H1 (cell line): ENCODE measurements around the gene ZBP1. TPM values are rescaled to one million over a fixed set of nuclear protein-coding genes. Genes with fewer than 3 reads are reported as not detected.

Experiments used
- CTCF ChIA-PET: fragments of 300-600 bp; sonication (Branson Sonifier 250); formaldehyde crosslinking; loops from one replicate; lab custom pipeline; 2021; ENCODE audit not compliant: partially characterized antibody; lab: Charles Lee
- POLR2A ChIA-PET: fragments of 300-600 bp; sonication (Branson Sonifier 250); formaldehyde crosslinking; loops from one replicate; lab custom pipeline; 2021; ENCODE audit warnings: inconsistent platforms; ENCODE audit not compliant: partially characterized antibody; lab: Charles Lee
- DNase-seq, 2 experiments: peaks; one replicate each; pipeline versions ENCODE4 v3.0.0 to v3.0.0-alpha.2; 2010 to 2022; ENCODE audit warnings: low spot score in 2 of 2, low read depth in 1 of 2, mixed read lengths in 1 of 2
- FAIRE-seq: peaks from 2 replicates; lab custom pipeline; 2011; peaks lifted over from hg19 to GRCh38; lab: Jason Lieb, UNC
- H2AFZ ChIP-seq: 2 replicates; pipeline ENCODE4 v1.8.1; 2012; ENCODE audit warnings: low read length, inconsistent platforms
- H2AK5ac ChIP-seq: 2 replicates; pipeline ENCODE4 v1.6.1; 2013; ENCODE audit warnings: low read depth, low read length
- H2BK120ac ChIP-seq: replicated peaks from 2 replicates; pipeline ENCODE3; 2013; ENCODE audit warnings: low read depth, low read length, inconsistent platforms
- H2BK12ac ChIP-seq: 2 replicates; pipeline ENCODE4 v1.6.1; 2013; ENCODE audit warnings: low read depth, low read length
- H2BK15ac ChIP-seq: 2 replicates; pipeline ENCODE4 v1.6.1; 2013; ENCODE audit warnings: low read length
- H2BK20ac ChIP-seq: 2 replicates; pipeline ENCODE4 v1.6.1; 2013; ENCODE audit warnings: low read length
- H2BK5ac ChIP-seq: 2 replicates; pipeline ENCODE4 v1.6.1; 2013; ENCODE audit warnings: low read depth, low read length
- H3K14ac ChIP-seq: 2 replicates; pipeline ENCODE4 v1.6.1; 2013; ENCODE audit warnings: inconsistent platforms; ENCODE audit not compliant: insufficient read length
- H3K18ac ChIP-seq: 2 replicates; pipeline ENCODE4 v1.6.1; 2013; ENCODE audit warnings: low read length; ENCODE audit errors: extremely low read depth
- H3K23ac ChIP-seq: 2 replicates; pipeline ENCODE4 v1.6.1; 2013; ENCODE audit warnings: inconsistent platforms; ENCODE audit not compliant: insufficient read length
- H3K23me2 ChIP-seq: 2 replicates; pipeline ENCODE4 v1.6.1; 2013; ENCODE audit warnings: low read depth, low read length
- H3K27ac ChIP-seq: 2 replicates; pipeline ENCODE4 v1.6.1; 2011; ENCODE audit warnings: low read depth, low read length, inconsistent platforms
- H3K27me3 ChIP-seq, 4 experiments: replicated peaks in 1 of 4; 1 replicate in 1 of 4; 2 replicates in 3 of 4; pipeline versions ENCODE4 v1.6.1 to v1.8.1; 2011 to 2013; ENCODE audit warnings: low read length in 3 of 4, mild to moderate bottlenecking in 3 of 4, inconsistent platforms in 2 of 4, mixed read lengths in 2 of 4, moderate library complexity in 1 of 4; ENCODE audit not compliant: control insufficient read depth in 3 of 4, insufficient read depth in 3 of 4; ENCODE audit errors: extremely low read depth in 1 of 4
- H3K36me3 ChIP-seq, 4 experiments: 2 replicates each; pipeline versions ENCODE4 v1.6.1 to v1.8.1; 2011 to 2013; ENCODE audit warnings: mild to moderate bottlenecking in 4 of 4, low read length in 3 of 4, moderate library complexity in 2 of 4, control low read depth in 1 of 4, inconsistent platforms in 1 of 4; ENCODE audit not compliant: insufficient read depth in 4 of 4, control insufficient read depth in 2 of 4
- H3K4ac ChIP-seq: replicated peaks from 2 replicates; pipeline ENCODE3; 2013; ENCODE audit warnings: low read length, low read depth, mixed read lengths, inconsistent platforms; ENCODE audit not compliant: insufficient read length
- H3K4me1 ChIP-seq, 4 experiments: replicated peaks in 1 of 4; 1 replicate in 1 of 4; 2 replicates in 3 of 4; pipeline versions ENCODE4 v1.6.1 to v1.8.1; 2011 to 2013; ENCODE audit warnings: low read length in 3 of 4, inconsistent platforms in 2 of 4, mixed read lengths in 1 of 4; ENCODE audit not compliant: insufficient read depth in 4 of 4, control insufficient read depth in 3 of 4
- H3K4me2 ChIP-seq, 2 experiments: 2 replicates each; pipeline versions ENCODE4 v1.6.1 to v1.8.1; 2011 to 2013; ENCODE audit warnings: low read depth in 2 of 2, low read length in 2 of 2, control low read depth in 1 of 2, inconsistent platforms in 1 of 2, mild to moderate bottlenecking in 1 of 2; ENCODE audit not compliant: insufficient read depth in 1 of 2
- H3K4me3 ChIP-seq, 4 experiments: fragments of 200-600, 300-600 bp in 1 of 4; sonication (generic), shearing (Covaris generic), sonication (Bioruptor Twin) in 1 of 4; 2 replicates each; pipeline versions ENCODE4 v1.5.1 to v1.8.1; 2011 to 2016; ENCODE audit warnings: low read length in 4 of 4, low read depth in 3 of 4, control low read depth in 2 of 4, inconsistent platforms in 2 of 4, mild to moderate bottlenecking in 2 of 4, mixed read lengths in 1 of 4, moderate library complexity in 1 of 4; ENCODE audit not compliant: insufficient read depth in 2 of 4; ENCODE audit errors: extremely low read depth in 1 of 4
- H3K56ac ChIP-seq: replicated peaks from 2 replicates; pipeline ENCODE3; 2013; ENCODE audit warnings: low read depth, mild to moderate bottlenecking, mixed read lengths, low read length, inconsistent platforms; ENCODE audit not compliant: insufficient read length
- H3K79me1 ChIP-seq: 2 replicates; pipeline ENCODE4 v1.6.1; 2013; ENCODE audit warnings: low read depth, low read length, control low read depth
- H3K79me2 ChIP-seq, 2 experiments: 2 replicates each; pipeline versions ENCODE4 v1.6.1 to v1.8.1; 2012 to 2013; ENCODE audit warnings: low read length in 2 of 2, mild to moderate bottlenecking in 2 of 2, inconsistent platforms in 1 of 2; ENCODE audit not compliant: insufficient read depth in 2 of 2, control insufficient read depth in 1 of 2
- H3K9ac ChIP-seq, 4 experiments: replicated peaks in 1 of 4; 1 replicate in 1 of 4; 2 replicates in 3 of 4; pipeline versions ENCODE4 v1.6.1 to v1.8.1; 2011 to 2013; ENCODE audit warnings: low read depth in 3 of 4, low read length in 3 of 4, control low read depth in 2 of 4, mild to moderate bottlenecking in 2 of 4, moderate library complexity in 2 of 4, inconsistent platforms in 1 of 4; ENCODE audit errors: extremely low read depth in 1 of 4
- H3K9me3 ChIP-seq, 2 experiments: 2 replicates each; pipeline versions ENCODE4 v1.6.1 to v1.8.1; 2012 to 2013; ENCODE audit warnings: mild to moderate bottlenecking in 2 of 2, moderate library complexity in 2 of 2, control low read depth in 1 of 2, inconsistent platforms in 1 of 2, low read depth in 1 of 2, low read length in 1 of 2, mixed read lengths in 1 of 2; ENCODE audit not compliant: insufficient read depth in 2 of 2
- H4K20me1 ChIP-seq, 2 experiments: replicated peaks in 1 of 2; 2 replicates each; pipeline versions ENCODE3 to v1.8.1; 2011 to 2013; ENCODE audit warnings: inconsistent platforms in 2 of 2, low read length in 2 of 2, mild to moderate bottlenecking in 1 of 2; ENCODE audit not compliant: insufficient read depth in 2 of 2, control insufficient read depth in 1 of 2
- H4K5ac ChIP-seq: 2 replicates; pipeline ENCODE4 v1.6.1; 2013; ENCODE audit warnings: low read length, low read depth, mixed read lengths, inconsistent platforms; ENCODE audit not compliant: insufficient read length
- H4K8ac ChIP-seq: 2 replicates; pipeline ENCODE4 v1.8.0; 2013; ENCODE audit warnings: mild to moderate bottlenecking, moderate library complexity, low read length, inconsistent platforms; ENCODE audit not compliant: insufficient read depth; ENCODE audit errors: extremely low read depth
- H4K91ac ChIP-seq: replicated peaks from 2 replicates; pipeline ENCODE3; 2013; ENCODE audit warnings: low read length, mixed read lengths, inconsistent platforms; ENCODE audit not compliant: insufficient read length
- FOSL1 ChIP-seq: IDR thresholded peaks from 2 replicates; pipeline ENCODE4 v1.6.1; 2011; ENCODE audit warnings: mild to moderate bottlenecking, low read depth, low read length, moderate library complexity; ENCODE audit not compliant: insufficient read depth
- KDM4A ChIP-seq: IDR thresholded peaks from one replicate; pipeline ENCODE4 v1.7.1; 2012; ENCODE audit warnings: low read depth, mild to moderate bottlenecking, moderate library complexity, low read length, inconsistent platforms; ENCODE audit not compliant: severe bottlenecking
- MAFK ChIP-seq: IDR thresholded peaks from 2 replicates; pipeline ENCODE4 v1.6.1; 2012; ENCODE audit warnings: low read depth, mild to moderate bottlenecking, improper control_type of control experiment, low read length
- NRF1 ChIP-seq: IDR thresholded peaks from 2 replicates; pipeline ENCODE4 v1.6.1; 2011; ENCODE audit warnings: mild to moderate bottlenecking, low read depth, low read length, improper control_type of control experiment
- POLR2AphosphoS5 ChIP-seq: IDR thresholded peaks from 2 replicates; pipeline ENCODE4 v1.6.1; 2011; ENCODE audit warnings: low read depth, low read length
- SIRT6 ChIP-seq: IDR thresholded peaks from one replicate; pipeline ENCODE4 v1.7.1; 2012; ENCODE audit warnings: low read length, inconsistent platforms
- SP2 ChIP-seq: IDR thresholded peaks from 2 replicates; pipeline ENCODE4 v1.6.1; 2012; ENCODE audit warnings: mild to moderate bottlenecking, low read length, inconsistent platforms
- SRF ChIP-seq: IDR thresholded peaks from 2 replicates; pipeline ENCODE4 v1.6.1; 2011; ENCODE audit warnings: mild to moderate bottlenecking, low read depth, low read length, moderate library complexity
- WGBS, 2 experiments: shearing (Covaris generic) in 1 of 2; methylation state at CpG; one replicate each; pipeline versions ENCODE4 v1.1.6 to v1.1.7; 2013 to 2015; ENCODE audit warnings: low lambda C conversion rate in 2 of 2, mixed read lengths in 2 of 2, inconsistent platforms in 1 of 2, low coverage in 1 of 2, missing lambda C conversion rate in 1 of 2; ENCODE audit not compliant: insufficient replicate concordance in 2 of 2, insufficient coverage in 1 of 2, insufficient read length in 1 of 2; ENCODE audit errors: extremely low coverage in 1 of 2, missing lambda C conversion rate in 1 of 2; 5-methylcytosine and 5-hydroxymethylcytosine counted together
- polyA plus RNA-seq, 7 experiments: library from polyadenylated mRNA; depleted of rRNA in 3 of 7; stranded (reverse) in 5 of 7; unstranded in 2 of 7; fragments of >200 nt in 5 of 7; fragments of 200-250 nt in 2 of 7; gene quantifications; 1 replicate in 5 of 7; 2 replicates in 1 of 7; 4 replicates in 1 of 7; pipeline versions ENCODE4 v1.2.1 to v1.2.3, GENCODE V29; 2011 to 2013; ENCODE audit warnings: missing spikeins in 2 of 7, mixed read lengths in 2 of 7
- total RNA-seq: library from RNA; stranded (reverse); fragmentation: NEBNext Ultra II Directional; extraction: Animal tissue kit (Norgen Biotek cat#: 25700); gene quantifications from 2 replicates; pipeline ENCODE4 v1.2.1, GENCODE V29; 2021
- TF ChIP-seq, protein P1 (sequence below): IDR thresholded peaks from 2 replicates; pipeline ENCODE4 v1.6.1; 2012; ENCODE audit warnings: low read length, inconsistent platforms

ZBP1 gene
- total and polyA plus RNA-seq, 2 of the 8 experiments (the other 6 are each of a cell fraction or from before 2014, with no cell fraction given): not detected

DNA sequence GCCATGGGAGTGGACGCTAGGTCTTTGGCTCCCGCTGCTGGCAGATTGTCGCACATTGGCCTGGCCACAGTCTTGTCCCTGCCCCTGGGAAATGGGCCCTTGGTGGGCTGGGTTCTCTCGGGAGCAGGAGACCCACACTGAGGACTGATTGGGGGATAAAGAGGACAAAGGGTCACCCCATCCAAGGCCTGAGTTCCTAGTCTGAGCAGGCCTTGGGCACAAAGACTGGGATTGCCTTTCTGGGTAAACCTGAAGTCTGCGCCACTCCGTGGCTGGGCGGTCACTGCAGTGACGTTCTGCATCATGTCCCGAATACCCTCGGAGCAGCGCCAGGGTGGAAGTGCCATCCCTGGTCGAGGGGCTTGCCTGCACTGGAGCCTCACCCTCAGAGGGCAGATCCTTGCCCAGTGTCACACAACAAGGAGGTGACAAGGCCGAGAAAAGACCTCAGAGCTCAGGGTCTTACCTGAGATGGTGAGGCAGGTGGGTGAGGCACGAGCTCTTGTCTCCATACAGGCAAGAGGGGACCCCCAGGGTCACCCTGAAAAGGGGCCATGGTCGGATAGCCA, 36.1 kb upstream of the ZBP1 start:
- no peak overlapping the region for H3K23ac ChIP-seq
- POLR2A ChIA-PET: no interaction called here
- no peak overlapping the region for H2BK12ac ChIP-seq
- H4K8ac ChIP-seq: no peak overlapping the region; the same call in 1 of the 2 replicates
- H3K18ac ChIP-seq: no peak overlapping the region
- no peak overlapping the region for H2AFZ ChIP-seq
- DNase-seq: peak in 1 of 2 experiments; percentile 42
- 92% methylated on average over 15 of the region's 15 CpGs; no CpG with 5 or more reads in 1 of the 2 experiments for WGBS, 2 experiments
- H4K5ac ChIP-seq: no peak overlapping the region
- peaks cover 8% of the 10 kb centered on the region; the same call in 1 of the 2 replicates for H3K23me2 ChIP-seq
- H3K9ac ChIP-seq: no peak overlapping the region
- no peak overlapping the region for H3K14ac ChIP-seq
- H3K4me2 ChIP-seq: no peak overlapping the region
- H4K20me1 ChIP-seq: peaks cover 3 to 13% of the 10 kb centered on the region in 2 experiments
- FAIRE-seq: no peak
- H3K56ac ChIP-seq: no peak overlapping the region
- no peak overlapping the region for H4K91ac ChIP-seq
- H3K36me3 ChIP-seq: peaks cover 3 to 8% (median 4%) of the 10 kb centered on the region in 4 experiments; a peak in 5 of 8 replicates
- no peak overlapping the region for H2BK15ac ChIP-seq
- no peak overlapping the region for H3K4me3 ChIP-seq
- no peak overlapping the region for H3K27ac ChIP-seq
- H3K4me1 ChIP-seq: peaks cover 0 to 6% (median 2%) of the 10 kb centered on the region in 4 experiments; a peak in 3 of 7 replicates
- no peaks in the 10 kb centered on the region for H3K27me3 ChIP-seq
- CTCF ChIA-PET: interaction anchor here (0.9 to 4.8 kb wide), 7 partner anchors 13 to 372 kb away, joined by 3 to 28 read pairs (median 3); no protein-coding TSS in a partner anchor
- H3K9me3 ChIP-seq: no peaks in the 10 kb centered on the region
- no peak overlapping the region for H3K4ac ChIP-seq
- H2BK20ac ChIP-seq: no peak overlapping the region
- no peak overlapping the region for H2BK120ac ChIP-seq
- no peak overlapping the region for H2AK5ac ChIP-seq
- peaks cover 0 to 11% of the 10 kb centered on the region in 2 experiments; a peak in 3 of 4 replicates for H3K79me2 ChIP-seq
- peak overlapping the region; percentile 63; the same call in 1 of the 2 replicates for H2BK5ac ChIP-seq
- peaks cover 8% of the 10 kb centered on the region; the same call in 1 of the 2 replicates for H3K79me1 ChIP-seq
- TF ChIP-seq SRF (no peak), MAFK (no peak), KDM4A (no peak), FOSL1 (no peak), POLR2AphosphoS5 (no peak), SP2 (no peak), SIRT6 (no peak), NRF1 (no peak)
- TF ChIP-seq, protein P1, sequence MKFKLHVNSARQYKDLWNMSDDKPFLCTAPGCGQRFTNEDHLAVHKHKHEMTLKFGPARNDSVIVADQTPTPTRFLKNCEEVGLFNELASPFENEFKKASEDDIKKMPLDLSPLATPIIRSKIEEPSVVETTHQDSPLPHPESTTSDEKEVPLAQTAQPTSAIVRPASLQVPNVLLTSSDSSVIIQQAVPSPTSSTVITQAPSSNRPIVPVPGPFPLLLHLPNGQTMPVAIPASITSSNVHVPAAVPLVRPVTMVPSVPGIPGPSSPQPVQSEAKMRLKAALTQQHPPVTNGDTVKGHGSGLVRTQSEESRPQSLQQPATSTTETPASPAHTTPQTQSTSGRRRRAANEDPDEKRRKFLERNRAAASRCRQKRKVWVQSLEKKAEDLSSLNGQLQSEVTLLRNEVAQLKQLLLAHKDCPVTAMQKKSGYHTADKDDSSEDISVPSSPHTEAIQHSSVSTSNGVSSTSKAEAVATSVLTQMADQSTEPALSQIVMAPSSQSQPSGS: no peak
